ENCODE data around the gene C1GALT1C1L.
"Not testable (repeated sequence)": the region's sequence is repeated elsewhere in the genome, so short reads cannot be mapped to it uniquely, and the experiment has no call there.

C1GALT1C1L gene

GRCh38 chr2:43648994-43649701, 27.1 kb downstream of the C1GALT1C1L start:
- DNase-seq: no peak

GRCh38 chr2:43643680-43644079, 32.5 kb downstream of the C1GALT1C1L start:
- no peak for DNase-seq

- DNase-seq: no peak
Measured at GRCh38 chr2:43642363-43642762, 33.9 kb downstream of the C1GALT1C1L start.

- DNase-seq: peak; percentile 84
Measured at GRCh38 chr2:43637030-43637803, 39.0 kb downstream of the C1GALT1C1L start, which contains the start of gene PLEKHH2. Gene PLEKHH2, plus strand, starts transcription at chr2:43637260. Its CDS starts 7,414 bp downstream, at chr2:43644674.

GRCh38 chr2:43636621-43637020, 39.6 kb downstream of the C1GALT1C1L start:
- DNase-seq: no peak

GRCh38 chr2:43636153-43636552, 40.1 kb downstream of the C1GALT1C1L start:
- not testable (repeated sequence) for DNase-seq

GRCh38 chr2:43634604-43635306, 41.5 kb downstream of the C1GALT1C1L start:
- no peak for DNase-seq

- no peak for DNase-seq
Measured at GRCh38 chr2:43631618-43632317, 44.5 kb downstream of the C1GALT1C1L start.

All from activated T-cell treated with anti-CD3 and anti-CD28 coated beads for 4 hours (primary cell).